Activated CD8-positive, alpha-beta T cell treated with anti-CD3 and anti-CD28 coated beads, Interleukin-2, amount 10 ng/mL, durations not matched to agents 7 days and 5 days (primary cell): ENCODE measurements around the gene ANGPTL5. TPM values are rescaled to one million over a fixed set of nuclear protein-coding genes. Genes with fewer than 3 reads are reported as not detected.

Experiments
- ATAC-seq: fragments of 150-1000 bp; cut with Tn5 transposase; one replicate; pipeline ENCODE4 v1.10.0; 2021; ENCODE audit warnings: moderate library complexity
- CTCF ChIA-PET: fragments of 350-600 bp; sonication (Branson Sonifier 250); formaldehyde crosslinking; loops from one replicate; lab custom pipeline; 2021; ENCODE audit warnings: antibody characterized with exemption; lab: Charles Lee
- POLR2A ChIA-PET: fragments of 350-600 bp; sonication (Branson Sonifier 250); formaldehyde crosslinking; loops from one replicate; lab custom pipeline; 2021; ENCODE audit warnings: antibody characterized with exemption; lab: Charles Lee
- DNase-seq: peaks from one replicate; pipeline ENCODE4 v3.0.0-alpha.2; 2020
- H3K27ac Mint-ChIP-seq: one replicate; pipeline ENCODE4 v1.8.0; 2021; ENCODE audit warnings: mild to moderate bottlenecking, mixed read lengths
- H3K27me3 Mint-ChIP-seq: one replicate; pipeline ENCODE4 v1.8.0; 2021; ENCODE audit warnings: low read depth, mixed read lengths
- H3K36me3 Mint-ChIP-seq: one replicate; pipeline ENCODE4 v1.8.0; 2021; ENCODE audit warnings: low read depth, mixed read lengths
- H3K4me1 Mint-ChIP-seq: one replicate; pipeline ENCODE4 v1.8.0; 2021; ENCODE audit warnings: low read depth, mixed read lengths
- H3K4me3 Mint-ChIP-seq: one replicate; pipeline ENCODE4 v1.8.0; 2021; ENCODE audit warnings: mild to moderate bottlenecking, mixed read lengths
- H3K9me3 Mint-ChIP-seq: one replicate; pipeline ENCODE4 v1.8.0; 2022; ENCODE audit warnings: mixed read lengths; ENCODE audit not compliant: insufficient read depth
- total RNA-seq, 2 experiments: library from RNA; stranded (reverse); gene quantifications; one replicate each; pipeline ENCODE4 v1.2.3, GENCODE V29; 2021

ANGPTL5 gene
- total RNA-seq, 2 experiments from 2014 or later, result not detected

GRCh38 chr11:101920992-101921391 lies 4.7 kb upstream of the ANGPTL5 start:
- no peak for ATAC-seq
- DNase-seq, result no peak
- ChIA-PET CTCF (no interaction called here), POLR2A (no interaction called here)
- Mint-ChIP-seq H3K27ac (no peak overlapping the region), H3K4me1 (peaks cover 5% of the 10 kb centered on the region), H3K4me3 (no peak overlapping the region), H3K9me3 (no peaks in the 10 kb centered on the region), H3K27me3 (no peaks in the 10 kb centered on the region), H3K36me3 (no peaks in the 10 kb centered on the region)

- Mint-ChIP-seq H3K27ac (no peak overlapping the region), H3K27me3 (peaks cover 3% of the 10 kb centered on the region), H3K36me3 (no peaks in the 10 kb centered on the region), H3K4me3 (no peak overlapping the region), H3K9me3 (no peaks in the 10 kb centered on the region), H3K4me1 (peaks cover 22% of the 10 kb centered on the region)
- ATAC-seq (no peak), DNase-seq (no peak)
- POLR2A ChIA-PET, result no interaction called here
- CTCF ChIA-PET, result interaction anchor here (1.0 kb wide), 1 partner anchor 10 kb away, joined by 3 read pairs; no protein-coding TSS in a partner anchor
Measured at GRCh38 chr11:101917226-101917625, 904 bp upstream of the ANGPTL5 start.

- Mint-ChIP-seq H3K27ac (no peak overlapping the region), H3K36me3 (no peaks in the 10 kb centered on the region), H3K4me1 (peaks cover 22% of the 10 kb centered on the region), H3K9me3 (no peaks in the 10 kb centered on the region), H3K4me3 (peak overlapping the region; percentile 88), H3K27me3 (peaks cover 3% of the 10 kb centered on the region)
- ChIA-PET CTCF (interaction anchor here (1.0 kb wide), 1 partner anchor 8 kb away, joined by 3 read pairs; no protein-coding TSS in a partner anchor), POLR2A (no interaction called here)
- ATAC-seq (no peak), DNase-seq (no peak)
Measured at GRCh38 chr11:101915791-101916291, 481 bp downstream of the ANGPTL5 start.

GRCh38 chr11:101914738-101915426 lies 1.4 kb downstream of the ANGPTL5 start, which contains the start of gene CEP126:
Gene CEP126 (plus strand): TSS chr11:101915010. CDS start chr11:101915285, 275 bp downstream.
- peak; percentile 97 for ATAC-seq
- Mint-ChIP-seq H3K36me3 (no peaks in the 10 kb centered on the region), H3K27ac (peak within 1 kb of the TSS; percentile 81), H3K9me3 (no peaks in the 10 kb centered on the region), H3K4me3 (peak within 1 kb of the TSS; percentile 88), H3K4me1 (peaks cover 22% of the 10 kb centered on the region), H3K27me3 (peaks cover 3% of the 10 kb centered on the region)
- POLR2A ChIA-PET, result interaction anchor here (0.6 kb wide), 1 partner anchor 79 kb away, joined by 3 read pairs; no protein-coding TSS in a partner anchor
- peak; percentile 95 for DNase-seq
- CTCF ChIA-PET, result interaction anchor here (0.7 to 1.2 kb wide), 9 partner anchors 8 to 354 kb away, joined by 3 to 7 read pairs (median 3); no protein-coding TSS in a partner anchor

- Mint-ChIP-seq H3K27ac (no peak overlapping the region), H3K27me3 (peaks cover 3% of the 10 kb centered on the region), H3K4me1 (peaks cover 22% of the 10 kb centered on the region), H3K36me3 (no peaks in the 10 kb centered on the region), H3K4me3 (peak overlapping the region; percentile 88), H3K9me3 (no peaks in the 10 kb centered on the region)
- DNase-seq (no peak), ATAC-seq (no peak)
- ChIA-PET CTCF (interaction anchor here (0.7 to 1.2 kb wide), 9 partner anchors 8 to 354 kb away, joined by 3 to 7 read pairs (median 3); no protein-coding TSS in a partner anchor), POLR2A (interaction anchor here (0.6 kb wide), 1 partner anchor 80 kb away, joined by 3 read pairs; no protein-coding TSS in a partner anchor)
Measured at GRCh38 chr11:101914341-101914737, 2.0 kb downstream of the ANGPTL5 start.

- Mint-ChIP-seq H3K27ac (no peak overlapping the region), H3K4me3 (no peak overlapping the region), H3K36me3 (no peaks in the 10 kb centered on the region), H3K4me1 (peaks cover 22% of the 10 kb centered on the region), H3K9me3 (no peaks in the 10 kb centered on the region), H3K27me3 (peaks cover 3% of the 10 kb centered on the region)
- ATAC-seq (no peak), DNase-seq (no peak)
- ChIA-PET POLR2A (no interaction called here), CTCF (no interaction called here)
Measured at GRCh38 chr11:101913656-101914055, 2.7 kb downstream of the ANGPTL5 start.

- Mint-ChIP-seq H3K27ac (no peak overlapping the region), H3K9me3 (no peaks in the 10 kb centered on the region), H3K27me3 (peaks cover 3% of the 10 kb centered on the region), H3K4me1 (peaks cover 22% of the 10 kb centered on the region), H3K36me3 (no peaks in the 10 kb centered on the region), H3K4me3 (no peak overlapping the region)
- ChIA-PET POLR2A (no interaction called here), CTCF (interaction anchor here (0.8 kb wide), 1 partner anchor 95 kb away, joined by 4 read pairs; no protein-coding TSS in a partner anchor)
- no peak for DNase-seq
- no peak for ATAC-seq
Measured at GRCh38 chr11:101912823-101913284, 3.5 kb downstream of the ANGPTL5 start.

- ATAC-seq, result no peak
- DNase-seq, result no peak
- H3K4me3 Mint-ChIP-seq, result no peak overlapping the region
- no peak overlapping the region for H3K27ac Mint-ChIP-seq
- H3K27me3 Mint-ChIP-seq, result peaks cover 11% of the 10 kb centered on the region
- H3K9me3 Mint-ChIP-seq, result no peaks in the 10 kb centered on the region
- H3K4me1 Mint-ChIP-seq, result no peaks in the 10 kb centered on the region
- ChIA-PET POLR2A (no interaction called here), CTCF (no interaction called here)
- no peaks in the 10 kb centered on the region for H3K36me3 Mint-ChIP-seq
Measured at GRCh38 chr11:101909087-101909486, 7.2 kb downstream of the ANGPTL5 start.

- peaks cover 13% of the 10 kb centered on the region for H3K27me3 Mint-ChIP-seq
- no peak for ATAC-seq
- H3K4me3 Mint-ChIP-seq, result no peak overlapping the region
- H3K27ac Mint-ChIP-seq, result no peak overlapping the region
- H3K9me3 Mint-ChIP-seq, result no peaks in the 10 kb centered on the region
- ChIA-PET CTCF (interaction anchor here (1.2 to 1.5 kb wide), 3 partner anchors 9 to 100 kb away, joined by 3 read pairs; partner anchors contain the start of gene ANGPTL5), POLR2A (no interaction called here)
- no peaks in the 10 kb centered on the region for H3K4me1 Mint-ChIP-seq
- no peak for DNase-seq
- H3K36me3 Mint-ChIP-seq, result no peaks in the 10 kb centered on the region
Measured at GRCh38 chr11:101907815-101908214, 8.5 kb downstream of the ANGPTL5 start.

GRCh38 chr11:101894505-101894904 lies 21.8 kb downstream of the ANGPTL5 start:
- H3K36me3 Mint-ChIP-seq, result no peaks in the 10 kb centered on the region
- POLR2A ChIA-PET, result no interaction called here
- no peaks in the 10 kb centered on the region for H3K4me1 Mint-ChIP-seq
- no peaks in the 10 kb centered on the region for H3K9me3 Mint-ChIP-seq
- no peak for ATAC-seq
- H3K4me3 Mint-ChIP-seq, result no peak overlapping the region
- CTCF ChIA-PET, result no interaction called here
- no peak for DNase-seq
- peaks cover 7% of the 10 kb centered on the region for H3K27me3 Mint-ChIP-seq
- H3K27ac Mint-ChIP-seq, result no peak overlapping the region

- ChIA-PET POLR2A (no interaction called here), CTCF (no interaction called here)
- no peak overlapping the region for H3K4me3 Mint-ChIP-seq
- no peaks in the 10 kb centered on the region for H3K36me3 Mint-ChIP-seq
- no peaks in the 10 kb centered on the region for H3K9me3 Mint-ChIP-seq
- DNase-seq (no peak), ATAC-seq (no peak)
- no peaks in the 10 kb centered on the region for H3K4me1 Mint-ChIP-seq
- H3K27ac Mint-ChIP-seq, result no peak overlapping the region
- H3K27me3 Mint-ChIP-seq, result peaks cover 3% of the 10 kb centered on the region
Measured at GRCh38 chr11:101889767-101890166, 26.6 kb downstream of the ANGPTL5 start.

- Mint-ChIP-seq H3K4me1 (no peaks in the 10 kb centered on the region), H3K4me3 (no peak overlapping the region), H3K27me3 (peaks cover 1% of the 10 kb centered on the region), H3K9me3 (no peaks in the 10 kb centered on the region), H3K36me3 (no peaks in the 10 kb centered on the region), H3K27ac (no peak overlapping the region)
- POLR2A ChIA-PET, result no interaction called here
- CTCF ChIA-PET, result no interaction called here
- ATAC-seq (no peak), DNase-seq (no peak)
Measured at GRCh38 chr11:101885631-101886030, 30.7 kb downstream of the ANGPTL5 start.
